HG03457 (cell line): Measurements from ENCODE around the gene ZSWIM1.

ENCODE experiments used
- ATAC-seq: cut with Tn5 transposase; IDR thresholded peaks from one replicate; pipeline ENCODE4 v1.9.1; 2021; ENCODE audit warnings: moderate number of reproducible peaks; ENCODE audit not compliant: unreplicated experiment

Gene ZSWIM1

GRCh38 chr20:45880988-45881788 lies at the start of gene ZSWIM1:
TSS of gene ZSWIM1 (plus strand) at chr20:45881227. CDS start at chr20:45882593, 1,366 bp downstream.
- ATAC-seq = peak; percentile 96

GRCh38 chr20:45832619-45833018 lies 48.4 kb upstream of the ZSWIM1 start:
- ATAC-seq = no peak

GRCh38 chr20:45833030-45833882 lies 47.8 kb upstream of the ZSWIM1 start, which contains the start of gene SNX21:
TSS of gene SNX21 (plus strand) at chr20:45833799. CDS start at chr20:45833920, 121 bp downstream.
- ATAC-seq = no peak

- ATAC-seq = no peak
Measured at GRCh38 chr20:45833883-45834796, 46.9 kb upstream of the ZSWIM1 start.

GRCh38 chr20:45834797-45835161 lies 46.2 kb upstream of the ZSWIM1 start:
- ATAC-seq = no peak

GRCh38 chr20:45835329-45835765 lies 45.7 kb upstream of the ZSWIM1 start:
- ATAC-seq = no peak

- no peak for ATAC-seq
Measured at GRCh38 chr20:45835825-45836224, 45.2 kb upstream of the ZSWIM1 start.

GRCh38 chr20:45836841-45837240 lies 44.2 kb upstream of the ZSWIM1 start:
- ATAC-seq = no peak

- no peak for ATAC-seq
Measured at GRCh38 chr20:45840700-45841198, 40.3 kb upstream of the ZSWIM1 start.

- ATAC-seq = no peak
Measured at GRCh38 chr20:45841407-45842129, 39.5 kb upstream of the ZSWIM1 start.

- ATAC-seq = no peak
Measured at GRCh38 chr20:45842169-45842812, 38.7 kb upstream of the ZSWIM1 start.

- no peak for ATAC-seq
Measured at GRCh38 chr20:45843506-45843905, 37.5 kb upstream of the ZSWIM1 start.

- no peak for ATAC-seq
Measured at GRCh38 chr20:45845452-45845851, 35.6 kb upstream of the ZSWIM1 start.

- ATAC-seq = no peak
Measured at GRCh38 chr20:45848421-45848820, 32.6 kb upstream of the ZSWIM1 start.

GRCh38 chr20:45848969-45849582 lies 32.0 kb upstream of the ZSWIM1 start:
- ATAC-seq = no peak

- ATAC-seq = no peak
Measured at GRCh38 chr20:45850238-45850637, 30.8 kb upstream of the ZSWIM1 start.

GRCh38 chr20:45850926-45851325 lies 30.1 kb upstream of the ZSWIM1 start:
- no peak for ATAC-seq

GRCh38 chr20:45851501-45851900 lies 29.5 kb upstream of the ZSWIM1 start:
- ATAC-seq = no peak

GRCh38 chr20:45852326-45852725 lies 28.7 kb upstream of the ZSWIM1 start:
- ATAC-seq = no peak
